ENCODE data around the gene MAP4K3.
"Not testable (repeated sequence)": the region's sequence is repeated elsewhere in the genome, so short reads cannot be mapped to it uniquely, and the experiment has no call there.

Gene MAP4K3

GRCh38 chr2:39407516-39408296, 29.4 kb downstream of the MAP4K3 start:
- DNase-seq: no peak

GRCh38 chr2:39405364-39405763, 31.7 kb downstream of the MAP4K3 start:
- no peak for DNase-seq

- DNase-seq: no peak
These were observed 33.8 kb downstream of the MAP4K3 start for GRCh38 chr2:39403311-39403710.

GRCh38 chr2:39401319-39401718, 35.8 kb downstream of the MAP4K3 start:
- DNase-seq: no peak

- DNase-seq: no peak
These were observed 37.5 kb downstream of the MAP4K3 start for GRCh38 chr2:39399570-39399969.

- no peak for DNase-seq
These were observed 41.8 kb downstream of the MAP4K3 start for GRCh38 chr2:39395313-39395712.

GRCh38 chr2:39394516-39394961, 42.5 kb downstream of the MAP4K3 start:
- DNase-seq: no peak

GRCh38 chr2:39392672-39393071, 44.4 kb downstream of the MAP4K3 start:
- DNase-seq: no peak

GRCh38 chr2:39390216-39390615, 46.9 kb downstream of the MAP4K3 start:
- DNase-seq: no peak

GRCh38 chr2:39386064-39386463, 51.0 kb downstream of the MAP4K3 start:
- no peak for DNase-seq

GRCh38 chr2:39385172-39385571, 51.9 kb downstream of the MAP4K3 start:
- no peak for DNase-seq

- DNase-seq: not testable (repeated sequence)
These were observed 53.0 kb downstream of the MAP4K3 start for GRCh38 chr2:39384071-39384470.

GRCh38 chr2:39383146-39383545, 53.9 kb downstream of the MAP4K3 start:
- DNase-seq: no peak

- DNase-seq: no peak
These were observed 55.4 kb downstream of the MAP4K3 start for GRCh38 chr2:39381653-39382052.

GRCh38 chr2:39380525-39381150, 56.4 kb downstream of the MAP4K3 start:
- DNase-seq: no peak

GRCh38 chr2:39379643-39380524, 57.2 kb downstream of the MAP4K3 start:
- DNase-seq: no peak

GRCh38 chr2:39378968-39379367, 58.1 kb downstream of the MAP4K3 start:
- DNase-seq: no peak

- DNase-seq: no peak
These were observed 59.7 kb downstream of the MAP4K3 start for GRCh38 chr2:39377226-39377939.

- DNase-seq: no peak
These were observed 61.2 kb downstream of the MAP4K3 start for GRCh38 chr2:39375917-39376316.

- no peak for DNase-seq
These were observed 63.8 kb downstream of the MAP4K3 start for GRCh38 chr2:39373181-39373802.

GRCh38 chr2:39370101-39370500, 67.0 kb downstream of the MAP4K3 start:
- no peak for DNase-seq

GRCh38 chr2:39368846-39369245, 68.2 kb downstream of the MAP4K3 start:
- no peak for DNase-seq

All from NCI-H187 (cell line).